ENCODE data around the gene PARP8. TPM values are rescaled to one million over a fixed set of nuclear protein-coding genes. Genes with fewer than 3 reads are reported as not detected.

PARP8 gene
- total RNA-seq, 1 experiment from 2014 or later, result 6.3 TPM

- no peak for DNase-seq (ENCODE audit: low read depth)
Measured at GRCh38 chr5:50726475-50727148, 60.2 kb downstream of the PARP8 start.

- peak; percentile 77 for DNase-seq (ENCODE audit: low read depth)
Measured at GRCh38 chr5:50727149-50727496, 60.7 kb downstream of the PARP8 start.

- no peak for DNase-seq (ENCODE audit: low read depth)
Measured at GRCh38 chr5:50727845-50728244, 61.4 kb downstream of the PARP8 start.

GRCh38 chr5:50730336-50730735 is 63.9 kb downstream of the PARP8 start:
- DNase-seq (ENCODE audit: low read depth), result no peak

GRCh38 chr5:50730841-50731240 is 64.4 kb downstream of the PARP8 start:
- no peak for DNase-seq (ENCODE audit: low read depth)

- no peak for DNase-seq (ENCODE audit: low read depth)
Measured at GRCh38 chr5:50733741-50734140, 67.3 kb downstream of the PARP8 start.

GRCh38 chr5:50738864-50739263 is 72.4 kb downstream of the PARP8 start:
- DNase-seq (ENCODE audit: low read depth), result no peak

- DNase-seq (ENCODE audit: low read depth), result no peak
Measured at GRCh38 chr5:50740832-50741231, 74.4 kb downstream of the PARP8 start.

- peak; percentile 54 for DNase-seq (ENCODE audit: low read depth)
Measured at GRCh38 chr5:50744776-50745175, 78.3 kb downstream of the PARP8 start.

GRCh38 chr5:50745221-50745910 is 78.9 kb downstream of the PARP8 start:
- peak; percentile 33 for DNase-seq (ENCODE audit: low read depth)

- DNase-seq (ENCODE audit: low read depth), result no peak
Measured at GRCh38 chr5:50749181-50749580, 82.7 kb downstream of the PARP8 start.

- no peak for DNase-seq (ENCODE audit: low read depth)
Measured at GRCh38 chr5:50749873-50750272, 83.4 kb downstream of the PARP8 start.

GRCh38 chr5:50751064-50751657 is 84.7 kb downstream of the PARP8 start:
- DNase-seq (ENCODE audit: low read depth), result peak; percentile 38

GRCh38 chr5:50752800-50753199 is 86.4 kb downstream of the PARP8 start:
- DNase-seq (ENCODE audit: low read depth), result no peak

- DNase-seq (ENCODE audit: low read depth), result no peak
Measured at GRCh38 chr5:50759526-50760270, 93.3 kb downstream of the PARP8 start.

- no peak for DNase-seq (ENCODE audit: low read depth)
Measured at GRCh38 chr5:50763351-50763750, 96.9 kb downstream of the PARP8 start.

- no peak for DNase-seq (ENCODE audit: low read depth)
Measured at GRCh38 chr5:50763846-50764245, 97.4 kb downstream of the PARP8 start.

GRCh38 chr5:50766042-50766441 is 99.6 kb downstream of the PARP8 start:
- no peak for DNase-seq (ENCODE audit: low read depth)

- no peak for DNase-seq (ENCODE audit: low read depth)
Measured at GRCh38 chr5:50766462-50766861, 100.0 kb downstream of the PARP8 start.

GRCh38 chr5:50766967-50767366 is 100.5 kb downstream of the PARP8 start:
- DNase-seq (ENCODE audit: low read depth), result no peak

GRCh38 chr5:50767588-50767987 is 101.2 kb downstream of the PARP8 start:
- peak; percentile 50 for DNase-seq (ENCODE audit: low read depth)

- DNase-seq (ENCODE audit: low read depth), result no peak
Measured at GRCh38 chr5:50768634-50769033, 102.2 kb downstream of the PARP8 start.
